ENCODE results near the gene FOXC2.
"Not testable (repeated sequence)": the region's sequence is repeated elsewhere in the genome, so short reads cannot be mapped to it uniquely, and the experiment has no call there.

Gene FOXC2

GRCh38 chr16:86575095-86575685, 8.6 kb downstream of the FOXC2 start:
- no peak for DNase-seq

GRCh38 chr16:86575754-86576557, 9.3 kb downstream of the FOXC2 start:
- DNase-seq = peak; percentile 86

- DNase-seq = peak; percentile 87
These were observed 10.1 kb downstream of the FOXC2 start for GRCh38 chr16:86576591-86577313.

- peak; percentile 80 for DNase-seq
These were observed 10.8 kb downstream of the FOXC2 start for GRCh38 chr16:86577314-86577971.

GRCh38 chr16:86578061-86578599, 11.5 kb downstream of the FOXC2 start, which contains the start of gene FOXL1:
FOXL1 (plus strand) TSS chr16:86578549; CDS start chr16:86578724, 175 bp downstream.
- no peak for DNase-seq

GRCh38 chr16:86578611-86579267, 12.1 kb downstream of the FOXC2 start:
- no peak for DNase-seq

GRCh38 chr16:86579268-86580062, 12.8 kb downstream of the FOXC2 start:
- DNase-seq = no peak

GRCh38 chr16:86580063-86580790, 13.6 kb downstream of the FOXC2 start:
- no peak for DNase-seq

- no peak for DNase-seq
These were observed 14.2 kb downstream of the FOXC2 start for GRCh38 chr16:86580791-86581170.

- no peak for DNase-seq
These were observed 14.8 kb downstream of the FOXC2 start for GRCh38 chr16:86581458-86581857.

GRCh38 chr16:86584071-86584685, 17.5 kb downstream of the FOXC2 start:
- no peak for DNase-seq

GRCh38 chr16:86584726-86585721, 18.4 kb downstream of the FOXC2 start:
- DNase-seq = no peak

- no peak for DNase-seq
These were observed 19.4 kb downstream of the FOXC2 start for GRCh38 chr16:86585821-86586611.

GRCh38 chr16:86587487-86587886, 20.9 kb downstream of the FOXC2 start:
- no peak for DNase-seq

GRCh38 chr16:86587955-86588354, 21.3 kb downstream of the FOXC2 start:
- DNase-seq = not testable (repeated sequence)

- DNase-seq = no peak
These were observed 24.0 kb downstream of the FOXC2 start for GRCh38 chr16:86590501-86591144.

- no peak for DNase-seq
These were observed 24.6 kb downstream of the FOXC2 start for GRCh38 chr16:86591270-86591669.
